SK-N-MC (cell line): ENCODE results near the gene SOD3.

Experiments used
- EZH2 ChIP-seq: fragments of 200-600 bp; sonication (generic); IDR thresholded peaks from one replicate; pipeline ENCODE4 v1.6.1; 2017; ENCODE audit warnings: antibody characterized with exemption
- POLR2AphosphoS5 ChIP-seq: IDR thresholded peaks from 2 replicates; pipeline ENCODE4 v1.6.1; 2012; ENCODE audit warnings: mild to moderate bottlenecking, low read depth, low read length, borderline replicate concordance

DNA sequence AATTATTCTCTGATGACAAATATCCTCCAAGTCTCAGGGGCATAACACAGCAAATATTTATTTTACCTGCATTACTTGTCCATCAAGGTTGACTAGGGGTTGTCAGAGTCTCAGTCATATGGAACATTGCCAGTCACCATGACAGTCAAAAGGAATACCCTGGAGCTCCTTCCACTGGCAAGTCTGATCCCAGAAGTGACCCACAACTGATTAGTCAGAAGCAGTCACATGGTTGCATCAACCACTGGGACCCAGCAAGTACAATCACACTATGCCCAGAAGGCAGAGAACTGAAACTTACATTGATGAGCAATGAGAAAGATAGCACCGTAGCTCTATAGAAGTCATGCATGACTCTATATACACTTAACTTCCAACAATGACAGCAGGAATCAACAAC is 41.9 kb upstream of the SOD3 start:
- TF ChIP-seq EZH2 (no peak), POLR2AphosphoS5 (no peak)
